ENCODE data around the gene FBP1. TPM values are rescaled to one million over a fixed set of nuclear protein-coding genes. Genes with fewer than 3 reads are reported as not detected.

Gene FBP1
- total RNA-seq, 4 donors from 2014 or later, result 21.3 to 55.7 (median 44.6) TPM

DNA sequence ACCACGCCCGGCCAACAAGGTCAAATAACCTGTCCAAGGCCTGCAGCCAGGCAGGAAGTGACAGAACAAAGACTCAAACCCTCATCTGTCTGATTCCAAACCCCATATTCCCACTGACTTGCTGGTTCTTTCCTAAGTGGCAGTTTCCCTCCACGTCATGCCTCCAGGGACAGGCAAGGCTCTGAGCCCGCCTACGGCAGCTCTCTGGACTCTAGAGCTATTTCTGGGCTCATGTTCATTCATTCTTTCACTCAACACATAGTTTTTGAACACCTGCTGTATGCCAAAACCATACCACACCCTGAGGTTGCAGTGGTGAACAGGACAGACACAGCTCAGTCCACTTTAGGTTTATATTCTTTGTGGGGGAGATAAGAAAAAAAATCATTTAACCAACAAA lies 5.2 kb upstream of the FBP1 start:
- Histone ChIP-seq H3K4me1 (peaks cover 0 to 17% (median 6%) of the 10 kb centered on the region in 4 donors), H3K27ac (no peak overlapping the region), H3K4me3 (no peak overlapping the region), H3K36me3 (no peaks in the 10 kb centered on the region), H3K9me3 (no peaks in the 10 kb centered on the region), H3K27me3 (no peaks in the 10 kb centered on the region)
- in situ Hi-C loops (cut with MboI; ENCODE audit: low pct_ligation_motif_present in 1 of 4, low pct_unique_long_range_greater_than_20kb in 1 of 4, low sequenced_read_pairs in 3 of 4), result no loop called here
- 40 to 45% methylated on average over 2 to 5 of the region's 5 CpGs for WGBS, 2 donors (ENCODE audit: low coverage in 1 of 2)
- intact Hi-C loops (cut with DNase I; ENCODE audit: low total_unique reads), result no loop called here
- no peak for TF ChIP-seq POLR2A (IDR thresholded peaks at IDR 0.05)
- TF ChIP-seq, protein P1, sequence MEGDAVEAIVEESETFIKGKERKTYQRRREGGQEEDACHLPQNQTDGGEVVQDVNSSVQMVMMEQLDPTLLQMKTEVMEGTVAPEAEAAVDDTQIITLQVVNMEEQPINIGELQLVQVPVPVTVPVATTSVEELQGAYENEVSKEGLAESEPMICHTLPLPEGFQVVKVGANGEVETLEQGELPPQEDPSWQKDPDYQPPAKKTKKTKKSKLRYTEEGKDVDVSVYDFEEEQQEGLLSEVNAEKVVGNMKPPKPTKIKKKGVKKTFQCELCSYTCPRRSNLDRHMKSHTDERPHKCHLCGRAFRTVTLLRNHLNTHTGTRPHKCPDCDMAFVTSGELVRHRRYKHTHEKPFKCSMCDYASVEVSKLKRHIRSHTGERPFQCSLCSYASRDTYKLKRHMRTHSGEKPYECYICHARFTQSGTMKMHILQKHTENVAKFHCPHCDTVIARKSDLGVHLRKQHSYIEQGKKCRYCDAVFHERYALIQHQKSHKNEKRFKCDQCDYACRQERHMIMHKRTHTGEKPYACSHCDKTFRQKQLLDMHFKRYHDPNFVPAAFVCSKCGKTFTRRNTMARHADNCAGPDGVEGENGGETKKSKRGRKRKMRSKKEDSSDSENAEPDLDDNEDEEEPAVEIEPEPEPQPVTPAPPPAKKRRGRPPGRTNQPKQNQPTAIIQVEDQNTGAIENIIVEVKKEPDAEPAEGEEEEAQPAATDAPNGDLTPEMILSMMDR (IDR thresholded peaks at IDR 0.05), result no peak
- no peak for TF ChIP-seq EP300 (IDR thresholded peaks at IDR 0.05; ENCODE audit: low read depth)
- DNase-seq, result no peak

DNA sequence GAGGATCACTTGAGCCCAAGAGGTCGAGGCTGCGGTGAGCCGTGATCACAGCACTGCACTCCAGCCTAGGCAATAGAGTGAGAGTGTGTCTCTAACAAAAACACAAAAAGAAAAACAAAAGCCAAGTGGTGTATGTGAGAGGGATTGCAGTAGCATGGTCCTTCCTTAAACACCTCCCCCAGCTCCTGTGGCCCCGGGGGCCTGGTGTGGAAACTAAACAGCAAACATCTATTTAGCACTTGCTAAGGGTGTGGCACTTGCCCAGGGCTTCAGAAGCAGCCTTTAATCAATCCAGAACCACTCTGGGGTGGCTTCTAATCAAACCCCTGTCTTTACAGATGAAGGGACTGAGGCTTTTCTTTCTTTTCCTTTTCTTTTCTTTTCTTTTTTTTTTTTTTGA lies 4.4 kb upstream of the FBP1 start:
- 75 to 100% methylated on average over 3 to 4 of the region's 4 CpGs for WGBS, 2 donors (ENCODE audit: low coverage in 1 of 2)
- intact Hi-C loops (cut with DNase I; ENCODE audit: low total_unique reads) (no loop called here), in situ Hi-C loops (cut with MboI; ENCODE audit: low pct_ligation_motif_present in 1 of 4, low pct_unique_long_range_greater_than_20kb in 1 of 4, low sequenced_read_pairs in 3 of 4) (no loop called here)
- H3K36me3 ChIP-seq, result no peaks in the 10 kb centered on the region
- H3K9me3 ChIP-seq, result no peaks in the 10 kb centered on the region
- DNase-seq, result no peak
- no peak overlapping the region for H3K27ac ChIP-seq
- no peak overlapping the region for H3K4me3 ChIP-seq
- H3K4me1 ChIP-seq, result peaks cover 0 to 16% (median 9%) of the 10 kb centered on the region in 4 donors
- no peaks in the 10 kb centered on the region for H3K27me3 ChIP-seq
- TF ChIP-seq, protein P1 (IDR thresholded peaks at IDR 0.05), result no peak
- no peak for TF ChIP-seq EP300 (IDR thresholded peaks at IDR 0.05; ENCODE audit: low read depth)
- no peak for TF ChIP-seq POLR2A (IDR thresholded peaks at IDR 0.05)
- no peak for TF ChIP-seq POLR2AphosphoS5 (IDR thresholded peaks at IDR 0.05)

DNA sequence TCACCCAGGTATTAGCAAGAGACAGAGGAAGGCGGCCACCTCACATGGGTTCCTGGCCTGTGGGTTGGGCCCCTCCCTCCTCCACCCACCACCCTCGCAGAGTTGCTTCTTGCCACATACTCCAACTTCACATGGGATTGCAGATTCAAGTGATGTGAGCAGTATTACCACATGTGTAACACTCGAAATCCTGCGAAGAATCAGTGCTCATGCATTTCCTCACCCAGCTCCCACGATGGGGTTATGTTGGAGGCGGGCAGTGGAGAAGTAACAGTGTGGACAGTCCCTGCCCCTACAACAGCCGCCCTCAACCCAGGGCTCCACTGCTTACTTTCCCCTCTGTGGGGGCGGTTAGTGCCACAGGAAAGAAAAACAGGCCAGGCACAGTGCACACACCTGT lies 3.9 kb upstream of the FBP1 start:
- peaks cover 0 to 19% (median 14%) of the 10 kb centered on the region in 4 donors for H3K4me1 ChIP-seq
- no peak overlapping the region for H3K4me3 ChIP-seq
- in situ Hi-C loops (cut with MboI; ENCODE audit: low pct_ligation_motif_present in 1 of 4, low pct_unique_long_range_greater_than_20kb in 1 of 4, low sequenced_read_pairs in 3 of 4) (no loop called here), intact Hi-C loops (cut with DNase I; ENCODE audit: low total_unique reads) (no loop called here)
- H3K36me3 ChIP-seq, result no peaks in the 10 kb centered on the region
- H3K27ac ChIP-seq, result no peak overlapping the region
- H3K9me3 ChIP-seq, result no peaks in the 10 kb centered on the region
- TF ChIP-seq POLR2A (IDR thresholded peaks at IDR 0.05) (no peak), EP300 (IDR thresholded peaks at IDR 0.05; ENCODE audit: low read depth) (no peak)
- TF ChIP-seq, protein P1 (IDR thresholded peaks at IDR 0.05), result no peak
- no peak for DNase-seq
- WGBS, 2 donors (ENCODE audit: low coverage in 1 of 2), result 81% methylated on average over 8 of the region's 8 CpGs; no CpG with 5 or more reads in 1 of the 2 donors
- H3K27me3 ChIP-seq, result no peaks in the 10 kb centered on the region

DNA sequence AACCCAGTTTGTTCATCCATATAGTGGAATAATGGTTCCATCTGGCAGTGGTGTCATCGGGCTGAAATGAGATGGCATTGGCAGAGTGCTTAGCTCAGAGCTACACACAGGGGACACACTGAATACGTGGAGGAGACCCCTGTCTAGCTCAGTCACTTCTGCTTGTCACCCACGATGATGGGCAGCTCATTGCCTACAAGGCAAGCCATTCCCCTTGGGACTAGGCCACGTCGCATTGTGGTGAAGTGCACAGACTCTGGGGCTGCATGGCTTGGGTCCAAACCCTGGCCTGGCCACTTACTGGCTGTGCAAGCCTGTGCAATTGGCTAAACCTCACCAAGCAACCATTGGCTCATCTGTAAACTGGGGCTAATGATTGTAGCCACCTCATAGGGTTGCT lies 3.2 kb upstream of the FBP1 start:
- intact Hi-C loops (cut with DNase I; ENCODE audit: low total_unique reads) (no loop called here), in situ Hi-C loops (cut with MboI; ENCODE audit: low pct_ligation_motif_present in 1 of 4, low pct_unique_long_range_greater_than_20kb in 1 of 4, low sequenced_read_pairs in 3 of 4) (no loop called here)
- 86% methylated on average over 5 of the region's 5 CpGs; no CpG with 5 or more reads in 1 of the 2 donors for WGBS, 2 donors (ENCODE audit: low coverage in 1 of 2)
- Histone ChIP-seq H3K27me3 (no peaks in the 10 kb centered on the region), H3K27ac (no peak overlapping the region), H3K4me1 (peaks cover 0 to 19% (median 15%) of the 10 kb centered on the region in 4 donors), H3K36me3 (no peaks in the 10 kb centered on the region), H3K9me3 (no peaks in the 10 kb centered on the region), H3K4me3 (no peak overlapping the region)
- no peak for TF ChIP-seq POLR2AphosphoS5 (IDR thresholded peaks at IDR 0.05)
- no peak for TF ChIP-seq EP300 (IDR thresholded peaks at IDR 0.05; ENCODE audit: low read depth)
- TF ChIP-seq POLR2A (IDR thresholded peaks at IDR 0.05), result no peak
- TF ChIP-seq, protein P1 (IDR thresholded peaks at IDR 0.05), result no peak
- no peak for DNase-seq
